Measurements from ENCODE around the gene CPT1B. TPM values are rescaled to one million over a fixed set of nuclear protein-coding genes. Genes with fewer than 3 reads are reported as not detected.

CPT1B gene
- total RNA-seq, 2 experiments from 2014 or later: 59.1 to 68.3 TPM

DNA sequence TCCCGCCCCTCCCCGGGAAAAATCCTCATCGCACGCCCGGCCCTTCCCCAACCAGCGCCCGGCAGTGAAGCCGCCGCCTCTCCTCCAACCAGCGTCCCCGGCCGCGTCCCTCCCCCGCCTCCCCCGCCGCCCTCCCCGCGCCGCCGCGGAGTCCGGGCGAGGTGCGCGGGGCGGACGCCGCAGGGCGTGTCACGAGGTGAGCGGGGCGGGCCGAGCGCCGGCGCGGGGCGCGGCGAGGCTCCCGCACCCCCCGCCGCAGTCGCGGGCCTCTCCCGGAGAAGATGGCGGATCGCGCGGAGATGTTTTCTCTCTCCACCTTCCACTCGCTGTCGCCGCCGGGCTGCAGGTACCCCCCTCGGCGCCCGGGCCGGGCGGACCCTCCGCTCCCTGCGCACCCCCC lies 22.3 kb upstream of the CPT1B start, which contains the start of gene MAPK8IP2:
MAPK8IP2 (plus strand) TSS at position 256 of the 400 bp plus-strand sequence; CDS start at position 282, 26 bp downstream.
- Mint-ChIP-seq H3K27me3 (peaks cover 39% of the 10 kb centered on the region), H3K4me3 (peak within 1 kb of the TSS; percentile 79), H3K4me1 (ENCODE audit: low read depth) (peaks cover 15% of the 10 kb centered on the region), H3K27ac (no peak within 1 kb of the TSS), H3K9me3 (no peaks in the 10 kb centered on the region), H3K36me3 (ENCODE audit: low read depth) (peaks cover 11% of the 10 kb centered on the region)
- Histone ChIP-seq H3K4me3 (ENCODE audit: low read length) (no peak within 1 kb of the TSS), H3K27me3 (ENCODE audit: control insufficient read depth in 1 of 2, insufficient read depth in 2 of 2, low read length in 2 of 2) (peaks cover 43 to 59% of the 10 kb centered on the region in 2 experiments), H3K27ac (ENCODE audit: low read depth in 1 of 2, low read length in 2 of 2) (no peak within 1 kb of the TSS), H3K9me3 (ENCODE audit: control insufficient read depth in 1 of 2, insufficient read depth in 1 of 2, low read length in 2 of 2) (peaks cover 0 to 22% of the 10 kb centered on the region in 2 experiments), H3K36me3 (ENCODE audit: insufficient read depth, low read length) (no peaks in the 10 kb centered on the region), H3K4me1 (ENCODE audit: insufficient read depth, low read length) (peaks cover 7% of the 10 kb centered on the region)
- peak in 2 of 14 experiments; percentile 37 to 50 for DNase-seq
- POLR2A ChIA-PET: interaction anchor here (0.9 to 1.3 kb wide), 2 partner anchors 37 to 75 kb away, joined by 3 to 7 read pairs; partner anchors contain the start of gene SCO2
- CTCF ChIA-PET: interaction anchor here (0.9 to 1.0 kb wide), 2 partner anchors 75 to 329 kb away, joined by 3 to 4 read pairs; partner anchors contain the start of gene SCO2
- intact Hi-C loops (cut with DNase I, micrococcal nuclease): loop anchor here in 1 of 2 experiments (1.0 kb wide), 1 partner anchor 20 kb away; no protein-coding TSS in a partner anchor
- peak; percentile 29 for ATAC-seq (ENCODE audit: poor library complexity)
- no peak for TF ChIP-seq CTCF (IDR thresholded peaks at IDR 0.05)

- Histone ChIP-seq H3K27me3 (ENCODE audit: control insufficient read depth in 1 of 2, insufficient read depth in 2 of 2, low read length in 2 of 2) (peaks cover 42 to 53% of the 10 kb centered on the region in 2 experiments), H3K27ac (ENCODE audit: low read depth in 1 of 2, low read length in 2 of 2) (no peak overlapping the region), H3K4me1 (ENCODE audit: insufficient read depth, low read length) (peaks cover 7% of the 10 kb centered on the region), H3K9me3 (ENCODE audit: control insufficient read depth in 1 of 2, insufficient read depth in 1 of 2, low read length in 2 of 2) (peaks cover 0 to 18% of the 10 kb centered on the region in 2 experiments), H3K36me3 (ENCODE audit: insufficient read depth, low read length) (no peaks in the 10 kb centered on the region), H3K4me3 (ENCODE audit: low read length) (no peak overlapping the region)
- no peaks in the 10 kb centered on the region for H3K9me3 Mint-ChIP-seq
- ChIA-PET CTCF (interaction anchor here (0.6 to 1.0 kb wide), 3 partner anchors 20 to 329 kb away, joined by 3 to 4 read pairs (median 3); partner anchors contain the start of gene SCO2), POLR2A (interaction anchor here (0.7 to 1.3 kb wide), 3 partner anchors 21 to 74 kb away, joined by 3 to 7 read pairs (median 7); partner anchors contain the start of gene SCO2)
- intact Hi-C loops (cut with DNase I, micrococcal nuclease): loop anchor here in 1 of 2 experiments (1.0 kb wide), 1 partner anchor 20 kb away; no protein-coding TSS in a partner anchor
- H3K27ac Mint-ChIP-seq: no peak overlapping the region
- peaks cover 39% of the 10 kb centered on the region for H3K27me3 Mint-ChIP-seq
- peaks cover 15% of the 10 kb centered on the region for H3K4me1 Mint-ChIP-seq (ENCODE audit: low read depth)
- H3K4me3 Mint-ChIP-seq: no peak overlapping the region
- DNase-seq (peak; percentile 42 to 79 (median 62)), ATAC-seq (ENCODE audit: poor library complexity) (peak; percentile 99)
- H3K36me3 Mint-ChIP-seq (ENCODE audit: low read depth): peaks cover 11% of the 10 kb centered on the region
- TF ChIP-seq CTCF (IDR thresholded peaks at IDR 0.05): no peak
Measured at GRCh38 chr22:50599816-50600455, 21.7 kb upstream of the CPT1B start.

GRCh38 chr22:50597097-50597496 lies 18.9 kb upstream of the CPT1B start:
- Histone ChIP-seq H3K36me3 (ENCODE audit: insufficient read depth, low read length) (no peaks in the 10 kb centered on the region), H3K4me1 (ENCODE audit: insufficient read depth, low read length) (peaks cover 7% of the 10 kb centered on the region), H3K27ac (ENCODE audit: low read depth in 1 of 2, low read length in 2 of 2) (no peak overlapping the region), H3K9me3 (ENCODE audit: control insufficient read depth in 1 of 2, insufficient read depth in 1 of 2, low read length in 2 of 2) (peaks cover 0 to 8% of the 10 kb centered on the region in 2 experiments), H3K4me3 (ENCODE audit: low read length) (no peak overlapping the region), H3K27me3 (ENCODE audit: control insufficient read depth in 1 of 2, insufficient read depth in 2 of 2, low read length in 2 of 2) (peaks cover 25 to 27% of the 10 kb centered on the region in 2 experiments)
- Mint-ChIP-seq H3K9me3 (no peaks in the 10 kb centered on the region), H3K27ac (no peak overlapping the region), H3K4me3 (no peak overlapping the region), H3K27me3 (peaks cover 24% of the 10 kb centered on the region), H3K4me1 (ENCODE audit: low read depth) (peaks cover 12% of the 10 kb centered on the region), H3K36me3 (ENCODE audit: low read depth) (peaks cover 15% of the 10 kb centered on the region)
- POLR2A ChIA-PET: no interaction called here
- CTCF ChIA-PET: interaction anchor here (0.7 kb wide), 1 partner anchor 40 kb away, joined by 3 read pairs; no protein-coding TSS in a partner anchor
- DNase-seq: no peak
- no peak for ATAC-seq (ENCODE audit: poor library complexity)
- intact Hi-C loops (cut with DNase I, micrococcal nuclease): no loop called here
- TF ChIP-seq CTCF (IDR thresholded peaks at IDR 0.05): no peak

All from CD4-positive, alpha-beta T cell (primary cell).